Measurements from ENCODE around the gene POLR1A. TPM values are rescaled to one million over a fixed set of nuclear protein-coding genes. Genes with fewer than 3 reads are reported as not detected.
A peak's percentile ranks its signal among the peaks of the same experiment; 100 is the strongest.

The POLR1A gene
- total and polyA plus RNA-seq, 2 of the 13 experiments (the other 11 are each of a cell fraction or from before 2014, with no cell fraction given), result 7.2 to 39.9 TPM

GRCh38 chr2:86105252-86105968 lies at the start of gene POLR1A (continued):
- no peak for TF ChIP-seq FIP1L1 (IDR thresholded peaks at IDR 0.05; ENCODE audit: borderline replicate concordance, insufficient read depth, low read depth, low read length)
- peak; percentile 90; the same call in 1 of the 3 replicates for TF ChIP-seq MXI1 (IDR thresholded peaks at IDR 0.05; ENCODE audit: borderline replicate concordance, low read depth, low read length)
- no peak for TF ChIP-seq NFIC (IDR thresholded peaks at IDR 0.05; ENCODE audit: low read length)
- TF ChIP-seq ZMYM2 (CRISPR knock-in tag; IDR thresholded peaks at IDR 0.05), result no peak
- no peak for TF ChIP-seq AGO1 (IDR thresholded peaks at IDR 0.05; ENCODE audit: low read depth, low read length, poor library complexity, severe bottlenecking)
- TF ChIP-seq ZNF24 (IDR thresholded peaks at IDR 0.05), result no peak
- TF ChIP-seq, protein P1, sequence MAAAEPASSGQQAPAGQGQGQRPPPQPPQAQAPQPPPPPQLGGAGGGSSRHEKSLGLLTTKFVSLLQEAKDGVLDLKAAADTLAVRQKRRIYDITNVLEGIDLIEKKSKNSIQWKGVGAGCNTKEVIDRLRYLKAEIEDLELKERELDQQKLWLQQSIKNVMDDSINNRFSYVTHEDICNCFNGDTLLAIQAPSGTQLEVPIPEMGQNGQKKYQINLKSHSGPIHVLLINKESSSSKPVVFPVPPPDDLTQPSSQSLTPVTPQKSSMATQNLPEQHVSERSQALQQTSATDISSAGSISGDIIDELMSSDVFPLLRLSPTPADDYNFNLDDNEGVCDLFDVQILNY (CRISPR knock-in tag; conservative IDR thresholded peaks at IDR 0.05), result no peak
- TF ChIP-seq FUBP1 (CRISPR knock-in tag; IDR thresholded peaks at IDR 0.05; ENCODE audit: borderline replicate concordance), result no peak; the same call in 1 of the 2 replicates
- no peak for TF ChIP-seq CAMTA2 (CRISPR knock-in tag; IDR thresholded peaks at IDR 0.05; ENCODE audit: borderline replicate concordance)
- no peak for TF ChIP-seq SP140L (CRISPR knock-in tag; IDR thresholded peaks at IDR 0.05; ENCODE audit: borderline replicate concordance)
- TF ChIP-seq ZNF343 (CRISPR knock-in tag; IDR thresholded peaks at IDR 0.05), result no peak; the same call in 1 of the 2 replicates
- TF ChIP-seq CHCHD3 (CRISPR knock-in tag; IDR thresholded peaks at IDR 0.05), result no peak
- TF ChIP-seq ZNF598 (CRISPR knock-in tag; IDR thresholded peaks at IDR 0.05; ENCODE audit: borderline replicate concordance), result peak; percentile 62; the same call in 1 of the 2 replicates
- TF ChIP-seq BRD4 (CRISPR knock-in tag; IDR thresholded peaks at IDR 0.05), result no peak
- no peak for TF ChIP-seq ZNF550 (CRISPR knock-in tag; IDR thresholded peaks at IDR 0.05; ENCODE audit: borderline replicate concordance)
- TF ChIP-seq BRCA1 (CRISPR knock-in tag; IDR thresholded peaks at IDR 0.05), result 0 out of 2 replicates have a peak, but pooled peaks have one; percentile 13
- no peak for TF ChIP-seq ZNF770 (CRISPR knock-in tag; IDR thresholded peaks at IDR 0.05)
- no peak for TF ChIP-seq SKI (IDR thresholded peaks at IDR 0.05; ENCODE audit: partially characterized antibody)
- no peak for TF ChIP-seq CBX1 (IDR thresholded peaks at IDR 0.05; ENCODE audit: low read depth)
- 0 out of 2 replicates have a peak, but pooled peaks have one; percentile 50 for TF ChIP-seq ZBED4 (CRISPR knock-in tag; IDR thresholded peaks at IDR 0.05; ENCODE audit: borderline replicate concordance)
- no peak for TF ChIP-seq SRF (IDR thresholded peaks at IDR 0.05; ENCODE audit: low read depth, low read length)
